Vagina (tissue), 2 donors: ENCODE measurements around the gene MCOLN1. TPM values are rescaled to one million over a fixed set of nuclear protein-coding genes. Genes with fewer than 3 reads are reported as not detected.

ENCODE experiments used
- DNase-seq, 2 donors: peaks; one replicate each; pipeline ENCODE4 v3.0.0-alpha.2; 2017; ENCODE audit errors: extremely low spot score in 2 of 2
- H3K27ac ChIP-seq: fragments of 200-600 bp; sonication (generic); one replicate; pipeline ENCODE4 v1.5.1; 2019
- H3K27me3 ChIP-seq: fragments of 200-600 bp; sonication (generic); one replicate; pipeline ENCODE4 v1.5.1; 2019
- H3K36me3 ChIP-seq, 2 donors: fragments of 200-600 bp; sonication (generic); one replicate each; pipeline ENCODE4 v1.5.1; 2017 to 2019
- H3K4me1 ChIP-seq: fragments of 200-600 bp; sonication (generic); one replicate; pipeline ENCODE4 v1.5.1; 2019
- H3K4me3 ChIP-seq, 2 donors: fragments of 200-600 bp; sonication (generic); 1 replicate in 1 of 2; 2 replicates in 1 of 2; pipeline ENCODE4 v1.5.1; 2016 to 2019
- H3K9me3 ChIP-seq: fragments of 200-600 bp; sonication (generic); one replicate; pipeline ENCODE4 v1.5.1; 2019
- CTCF ChIP-seq, 3 experiments: fragments of 450-650 bp in 2 of 3; fragments of 200-600 bp in 1 of 3; sonication (generic) in 1 of 3; IDR thresholded peaks; one replicate each; pipeline ENCODE4 v1.5.1; 2017 to 2019; ENCODE audit warnings: antibody characterized with exemption in 3 of 3, mild to moderate bottlenecking in 2 of 3, moderate library complexity in 2 of 3
- POLR2A ChIP-seq, 2 donors: fragments of 450-650 bp; IDR thresholded peaks; one replicate each; pipeline ENCODE4 v1.6.1; 2017; ENCODE audit warnings: antibody characterized with exemption in 2 of 2, mild to moderate bottlenecking in 2 of 2, moderate library complexity in 2 of 2
- POLR2AphosphoS5 ChIP-seq, 2 donors: sonication (generic); formaldehyde crosslinking; IDR thresholded peaks; one replicate each; pipeline ENCODE4 v1.9.0; 2017; ENCODE audit warnings: antibody characterized with exemption in 2 of 2, mild to moderate bottlenecking in 2 of 2, low read depth in 1 of 2; ENCODE audit not compliant: insufficient read depth in 1 of 2
- intact Hi-C: fragments of 100-400 bp; cut with DNase I; formaldehyde crosslinking; loops from one replicate; pipeline ENCODE4 v1.15.1; 2023
- total RNA-seq: library from RNA; depleted of rRNA; stranded (reverse); fragments of >200 nt; gene quantifications from one replicate; pipeline ENCODE4 v1.2.3, GENCODE V29; 2016

The MCOLN1 gene
- total RNA-seq, 1 donor from 2014 or later = 20.4 TPM

DNA sequence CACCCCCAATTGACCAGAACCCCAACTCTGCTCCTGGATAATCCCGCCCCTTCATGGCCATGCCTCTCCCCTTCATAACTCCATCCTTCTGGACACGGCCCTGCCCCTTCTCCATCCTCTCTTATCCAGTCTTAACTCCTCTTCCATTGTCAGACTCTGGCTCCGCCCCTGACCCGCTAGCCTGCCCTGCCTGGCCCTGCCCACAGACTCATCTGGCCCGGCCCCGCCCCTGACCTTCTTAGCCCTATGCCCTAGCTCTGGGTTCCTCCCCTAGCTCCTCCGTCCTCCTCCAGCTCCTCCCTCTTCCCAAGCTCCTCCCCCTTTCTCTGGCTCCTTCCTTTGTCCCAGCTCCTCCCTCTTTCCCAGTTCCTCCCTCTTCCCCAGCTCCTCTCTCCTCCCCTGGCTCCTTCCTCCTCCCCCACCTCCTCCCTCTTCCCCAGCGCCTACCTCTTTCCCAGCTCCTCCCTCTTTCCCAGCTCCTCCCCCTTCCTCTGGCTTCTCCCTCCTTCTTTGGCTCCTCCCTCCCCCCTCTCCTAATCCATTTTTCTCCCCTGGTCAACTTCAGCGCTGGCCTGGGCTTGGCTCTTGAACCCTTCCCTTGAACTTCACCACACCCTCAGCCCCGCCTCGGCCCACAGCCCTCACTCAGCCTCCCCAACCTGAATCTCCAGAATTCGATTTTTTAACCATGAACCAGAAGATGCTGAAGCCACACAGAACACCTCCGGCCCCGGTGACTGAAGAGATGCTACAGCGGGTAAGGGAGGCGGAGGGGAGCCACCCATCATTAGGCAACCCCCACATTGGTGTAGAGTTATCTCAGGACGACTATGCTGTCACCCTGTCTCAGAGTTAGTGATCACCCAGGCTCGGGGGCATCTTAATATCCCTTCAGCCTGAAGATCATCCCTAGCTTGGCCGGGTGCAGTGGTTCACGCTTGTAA, 15.8 kb upstream of the MCOLN1 start:
- Histone ChIP-seq H3K9me3 (no peaks in the 10 kb centered on the region), H3K27me3 (no peaks in the 10 kb centered on the region), H3K27ac (no peak overlapping the region), H3K4me3 (no peak overlapping the region), H3K4me1 (peaks cover 15% of the 10 kb centered on the region), H3K36me3 (no peaks in the 10 kb centered on the region)
- TF ChIP-seq POLR2A (IDR thresholded peaks at IDR 0.05) (no peak), POLR2AphosphoS5 (IDR thresholded peaks at IDR 0.05; ENCODE audit: insufficient read depth in 1 of 2, low read depth in 1 of 2) (no peak), CTCF (IDR thresholded peaks at IDR 0.05) (no peak)
- intact Hi-C loops = no loop called here
- no peak for DNase-seq

- H3K36me3 ChIP-seq = no peaks in the 10 kb centered on the region
- no peaks in the 10 kb centered on the region for H3K9me3 ChIP-seq
- intact Hi-C loops = no loop called here
- no peak overlapping the region for H3K4me3 ChIP-seq
- no peaks in the 10 kb centered on the region for H3K27me3 ChIP-seq
- H3K4me1 ChIP-seq = peaks cover 15% of the 10 kb centered on the region
- DNase-seq = no peak
- no peak for TF ChIP-seq POLR2A (IDR thresholded peaks at IDR 0.05)
- TF ChIP-seq POLR2AphosphoS5 (IDR thresholded peaks at IDR 0.05; ENCODE audit: insufficient read depth in 1 of 2, low read depth in 1 of 2) = no peak
- TF ChIP-seq CTCF (IDR thresholded peaks at IDR 0.05) = no peak
- no peak overlapping the region for H3K27ac ChIP-seq
These were observed 14.5 kb upstream of the MCOLN1 start for GRCh38 chr19:7507884-7508283.

DNA sequence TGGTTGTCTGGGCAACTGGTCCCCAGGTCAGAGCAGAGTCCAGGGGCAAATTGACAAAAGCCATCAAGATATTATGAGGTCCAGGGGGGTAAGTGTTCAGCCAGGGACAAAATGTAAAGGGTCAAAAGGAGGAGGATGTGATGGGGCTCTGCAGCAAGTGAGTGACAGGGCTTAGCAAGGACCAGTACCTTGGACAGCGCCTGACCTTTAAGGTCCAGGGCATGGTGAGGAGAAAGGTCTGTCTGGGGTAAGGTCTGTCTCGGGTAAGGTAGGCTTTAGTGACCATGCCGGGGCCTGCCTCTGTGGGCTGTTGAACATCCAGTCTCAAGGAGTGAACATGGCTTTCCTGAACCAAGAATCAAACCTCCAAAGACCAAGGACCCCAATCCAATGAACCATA, 12.8 kb upstream of the MCOLN1 start:
- Histone ChIP-seq H3K4me3 (no peak overlapping the region), H3K27me3 (no peaks in the 10 kb centered on the region), H3K9me3 (no peaks in the 10 kb centered on the region), H3K27ac (no peak overlapping the region), H3K4me1 (peaks cover 15% of the 10 kb centered on the region), H3K36me3 (no peaks in the 10 kb centered on the region)
- DNase-seq = no peak
- intact Hi-C loops = no loop called here
- TF ChIP-seq CTCF (IDR thresholded peaks at IDR 0.05) = no peak
- TF ChIP-seq POLR2AphosphoS5 (IDR thresholded peaks at IDR 0.05; ENCODE audit: insufficient read depth in 1 of 2, low read depth in 1 of 2) = no peak

DNA sequence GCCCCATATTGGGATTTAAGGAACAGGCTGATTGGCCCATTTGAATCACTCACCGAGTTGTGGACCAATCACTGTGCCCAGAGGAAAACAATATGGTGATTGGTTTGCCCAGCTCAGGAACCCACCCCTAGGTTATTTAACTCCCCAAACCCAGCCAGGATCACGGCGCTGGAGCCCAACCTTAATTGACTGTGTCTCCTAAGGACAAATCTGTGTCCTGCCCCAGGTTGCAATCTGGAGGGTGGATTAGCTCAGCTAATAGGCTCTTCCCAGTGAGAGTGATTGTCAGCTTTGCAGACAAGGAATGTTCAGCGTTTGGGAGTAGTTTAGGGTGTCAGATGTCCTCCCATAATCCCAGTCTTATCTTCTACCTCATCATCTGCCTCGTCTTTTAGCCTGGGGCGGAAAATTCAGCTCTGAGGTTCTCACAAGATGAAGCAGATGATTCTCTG, 10.0 kb upstream of the MCOLN1 start:
- no peak for DNase-seq
- Histone ChIP-seq H3K36me3 (no peaks in the 10 kb centered on the region), H3K4me1 (peaks cover 12% of the 10 kb centered on the region), H3K4me3 (no peak overlapping the region), H3K27ac (no peak overlapping the region), H3K9me3 (no peaks in the 10 kb centered on the region), H3K27me3 (no peaks in the 10 kb centered on the region)
- no peak for TF ChIP-seq POLR2AphosphoS5 (IDR thresholded peaks at IDR 0.05; ENCODE audit: insufficient read depth in 1 of 2, low read depth in 1 of 2)
- no peak for TF ChIP-seq CTCF (IDR thresholded peaks at IDR 0.05)
- TF ChIP-seq POLR2A (IDR thresholded peaks at IDR 0.05) = no peak
- intact Hi-C loops = no loop called here
